Activated CD8-positive, alpha-beta T cell treated with anti-CD3 and anti-CD28 coated beads, Interleukin-2, amount 10 ng/mL, durations not matched to agents 7 days and 5 days (primary cell): ENCODE results near the gene SPSB4. TPM values are rescaled to one million over a fixed set of nuclear protein-coding genes. Genes with fewer than 3 reads are reported as not detected.
A peak's percentile ranks its signal among the peaks of the same experiment; 100 is the strongest.

ENCODE experiments used
- ATAC-seq: fragments of 150-1000 bp; cut with Tn5 transposase; one replicate; pipeline ENCODE4 v1.10.0; 2021; ENCODE audit warnings: moderate library complexity
- CTCF ChIA-PET: fragments of 350-600 bp; sonication (Branson Sonifier 250); formaldehyde crosslinking; loops from one replicate; lab custom pipeline; 2021; ENCODE audit warnings: antibody characterized with exemption; lab: Charles Lee
- POLR2A ChIA-PET: fragments of 350-600 bp; sonication (Branson Sonifier 250); formaldehyde crosslinking; loops from one replicate; lab custom pipeline; 2021; ENCODE audit warnings: antibody characterized with exemption; lab: Charles Lee
- DNase-seq: peaks from one replicate; pipeline ENCODE4 v3.0.0-alpha.2; 2020
- H3K27ac Mint-ChIP-seq: one replicate; pipeline ENCODE4 v1.8.0; 2021; ENCODE audit warnings: mild to moderate bottlenecking, mixed read lengths
- H3K27me3 Mint-ChIP-seq: one replicate; pipeline ENCODE4 v1.8.0; 2021; ENCODE audit warnings: low read depth, mixed read lengths
- H3K36me3 Mint-ChIP-seq: one replicate; pipeline ENCODE4 v1.8.0; 2021; ENCODE audit warnings: low read depth, mixed read lengths
- H3K4me1 Mint-ChIP-seq: one replicate; pipeline ENCODE4 v1.8.0; 2021; ENCODE audit warnings: low read depth, mixed read lengths
- H3K4me3 Mint-ChIP-seq: one replicate; pipeline ENCODE4 v1.8.0; 2021; ENCODE audit warnings: mild to moderate bottlenecking, mixed read lengths
- H3K9me3 Mint-ChIP-seq: one replicate; pipeline ENCODE4 v1.8.0; 2022; ENCODE audit warnings: mixed read lengths; ENCODE audit not compliant: insufficient read depth
- total RNA-seq, 2 experiments: library from RNA; stranded (reverse); gene quantifications; one replicate each; pipeline ENCODE4 v1.2.3, GENCODE V29; 2021

Gene SPSB4
- total RNA-seq, 2 experiments from 2014 or later = not detected

GRCh38 chr3:141021261-141021660 is 29.9 kb upstream of the SPSB4 start:
- CTCF ChIA-PET = interaction anchor here (1.3 kb wide), 1 partner anchor 9 kb away, joined by 3 read pairs; no protein-coding TSS in a partner anchor
- DNase-seq = no peak
- no peak for ATAC-seq
- H3K9me3 Mint-ChIP-seq = peaks cover 5% of the 10 kb centered on the region
- peaks cover 30% of the 10 kb centered on the region for H3K4me1 Mint-ChIP-seq
- H3K27me3 Mint-ChIP-seq = peaks cover 21% of the 10 kb centered on the region
- POLR2A ChIA-PET = no interaction called here
- H3K4me3 Mint-ChIP-seq = no peak overlapping the region
- H3K36me3 Mint-ChIP-seq = peaks cover 3% of the 10 kb centered on the region
- no peak overlapping the region for H3K27ac Mint-ChIP-seq

DNA sequence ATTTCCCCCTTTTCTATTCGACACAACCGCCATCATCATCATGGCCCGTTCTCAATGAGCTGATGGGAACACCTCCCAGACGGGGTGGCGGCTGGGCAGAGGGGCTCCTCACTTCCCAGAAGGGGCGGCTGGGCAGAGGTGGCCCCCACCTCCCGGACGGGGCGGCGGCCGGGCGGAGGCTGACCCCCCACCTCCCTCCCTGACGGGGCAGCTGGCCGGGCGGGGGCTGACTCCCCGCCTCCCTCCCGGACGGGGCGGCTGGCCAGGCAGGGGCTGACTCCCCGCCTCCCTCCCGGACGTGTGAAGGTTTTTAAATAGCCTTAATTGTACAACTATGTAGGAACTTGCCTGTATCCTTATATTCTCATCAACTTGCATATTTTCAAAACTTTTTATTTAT is 20.9 kb upstream of the SPSB4 start:
- no peaks in the 10 kb centered on the region for H3K36me3 Mint-ChIP-seq
- ATAC-seq = no peak
- no peaks in the 10 kb centered on the region for H3K9me3 Mint-ChIP-seq
- no peak overlapping the region for H3K4me3 Mint-ChIP-seq
- CTCF ChIA-PET = interaction anchor here (0.7 to 1.0 kb wide), 2 partner anchors 22 to 151 kb away, joined by 3 to 4 read pairs; no protein-coding TSS in a partner anchor
- no peaks in the 10 kb centered on the region for H3K4me1 Mint-ChIP-seq
- peaks cover 24% of the 10 kb centered on the region for H3K27me3 Mint-ChIP-seq
- no peak for DNase-seq
- H3K27ac Mint-ChIP-seq = no peak overlapping the region
- POLR2A ChIA-PET = no interaction called here

DNA sequence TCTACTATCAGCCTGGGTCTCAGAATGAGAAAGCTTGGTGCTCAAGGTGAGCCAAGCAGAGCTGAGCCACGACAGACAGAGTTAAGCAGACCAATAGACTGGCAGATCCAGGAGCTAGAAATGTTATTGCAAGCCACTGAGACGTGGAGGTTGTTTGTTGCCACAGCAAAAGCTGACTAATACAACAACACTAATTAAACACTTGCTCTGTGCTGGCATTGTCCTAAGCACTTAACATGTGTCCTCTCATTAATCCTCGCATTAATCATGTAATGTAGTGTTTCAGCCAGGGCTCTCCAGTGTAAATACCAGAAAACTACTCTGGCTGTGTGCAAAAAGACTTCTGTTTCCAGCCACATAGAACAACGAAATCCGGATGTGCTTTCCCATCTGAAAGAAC is 11.6 kb upstream of the SPSB4 start:
- ATAC-seq (no peak), DNase-seq (no peak)
- ChIA-PET POLR2A (no interaction called here), CTCF (interaction anchor here (0.7 to 2.1 kb wide), 2 partner anchors 11 to 39 kb away, joined by 3 to 11 read pairs; partner anchors contain the start of gene SPSB4)
- Mint-ChIP-seq H3K4me1 (no peaks in the 10 kb centered on the region), H3K4me3 (no peak overlapping the region), H3K27me3 (peaks cover 24% of the 10 kb centered on the region), H3K27ac (no peak overlapping the region), H3K9me3 (no peaks in the 10 kb centered on the region), H3K36me3 (no peaks in the 10 kb centered on the region)

DNA sequence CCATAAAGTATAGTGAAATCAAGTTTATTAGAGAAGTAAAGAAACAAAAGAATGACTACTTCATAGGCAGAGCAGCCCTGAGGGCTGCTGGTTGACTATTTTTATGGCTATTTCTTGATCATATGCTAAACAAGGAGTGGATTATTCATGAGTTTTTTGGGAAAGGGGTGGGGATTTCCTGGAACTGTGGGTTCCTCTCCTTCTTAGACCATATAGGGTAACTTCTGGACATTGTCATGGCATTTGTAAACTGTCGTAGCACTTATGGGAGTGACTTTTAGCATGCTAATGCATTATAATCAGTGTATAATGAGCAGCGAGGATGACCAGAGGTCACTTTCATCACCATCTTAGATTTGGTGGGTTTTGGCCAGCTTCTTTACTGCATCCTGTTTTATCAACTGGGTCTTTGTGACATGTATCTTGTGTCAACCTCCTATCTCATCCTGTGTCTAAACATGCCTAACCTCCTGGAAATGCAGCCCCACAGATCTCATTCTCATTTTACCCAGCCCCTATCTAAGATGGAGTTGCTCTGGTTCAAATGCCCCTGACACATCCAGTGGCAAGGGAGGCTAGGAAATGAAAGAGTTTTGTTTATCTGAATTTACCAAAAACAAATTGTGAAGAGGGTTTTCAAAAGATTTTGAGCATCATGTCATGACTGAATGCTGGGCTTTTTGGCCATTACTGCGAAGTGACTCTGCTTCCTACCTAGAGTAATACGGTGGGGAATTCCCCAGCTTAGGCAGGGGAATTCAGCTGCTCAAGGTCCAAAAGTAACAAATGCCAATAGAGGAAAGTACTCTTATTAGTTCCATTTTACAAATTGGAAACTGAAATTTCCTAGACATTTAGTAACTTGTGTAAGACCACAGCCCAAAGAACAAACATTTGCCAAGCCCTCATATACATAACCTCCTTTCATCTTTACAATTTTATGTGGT is 6.2 kb upstream of the SPSB4 start:
- H3K9me3 Mint-ChIP-seq = no peaks in the 10 kb centered on the region
- H3K4me1 Mint-ChIP-seq = no peaks in the 10 kb centered on the region
- peaks cover 34% of the 10 kb centered on the region for H3K27me3 Mint-ChIP-seq
- H3K4me3 Mint-ChIP-seq = no peak overlapping the region
- CTCF ChIA-PET = no interaction called here
- H3K36me3 Mint-ChIP-seq = no peaks in the 10 kb centered on the region
- ATAC-seq (no peak), DNase-seq (no peak)
- POLR2A ChIA-PET = no interaction called here
- H3K27ac Mint-ChIP-seq = no peak overlapping the region

DNA sequence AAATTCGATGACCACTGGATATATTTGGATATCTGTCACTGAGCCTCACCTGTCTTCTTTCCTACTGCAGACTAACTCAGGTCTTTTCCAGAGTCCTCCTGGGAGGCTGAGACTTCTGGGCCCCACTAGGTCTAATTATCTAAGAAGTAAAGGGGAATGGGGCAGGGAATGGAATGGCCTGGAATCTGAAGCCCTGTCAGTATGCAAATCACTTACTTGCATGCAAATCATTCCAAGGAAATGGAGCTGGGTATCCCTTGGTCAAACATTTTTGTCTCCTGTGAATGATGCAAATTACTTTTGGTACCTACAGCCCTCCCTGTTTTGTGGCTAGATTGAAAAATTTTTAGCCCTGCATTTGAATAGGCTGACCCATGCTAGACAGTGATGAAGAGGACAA is 5.3 kb upstream of the SPSB4 start:
- Mint-ChIP-seq H3K9me3 (no peaks in the 10 kb centered on the region), H3K27me3 (peaks cover 41% of the 10 kb centered on the region), H3K4me1 (peaks cover 7% of the 10 kb centered on the region), H3K36me3 (no peaks in the 10 kb centered on the region), H3K27ac (no peak overlapping the region), H3K4me3 (no peak overlapping the region)
- ChIA-PET POLR2A (no interaction called here), CTCF (no interaction called here)
- ATAC-seq (no peak), DNase-seq (no peak)

- Mint-ChIP-seq H3K27ac (no peak overlapping the region), H3K27me3 (peaks cover 45% of the 10 kb centered on the region), H3K4me1 (peaks cover 10% of the 10 kb centered on the region), H3K9me3 (no peaks in the 10 kb centered on the region), H3K4me3 (no peak overlapping the region), H3K36me3 (no peaks in the 10 kb centered on the region)
- ATAC-seq (no peak), DNase-seq (no peak)
- POLR2A ChIA-PET = no interaction called here
- CTCF ChIA-PET = interaction anchor here (0.6 to 3.4 kb wide), 2 partner anchors 141 to 145 kb away, joined by 3 to 11 read pairs; no protein-coding TSS in a partner anchor
Observed at GRCh38 chr3:141047168-141047567, 4.0 kb upstream of the SPSB4 start.

GRCh38 chr3:141049681-141050080 is 1.5 kb upstream of the SPSB4 start:
- no peak overlapping the region for H3K4me3 Mint-ChIP-seq
- peaks cover 18% of the 10 kb centered on the region for H3K4me1 Mint-ChIP-seq
- POLR2A ChIA-PET = no interaction called here
- H3K9me3 Mint-ChIP-seq = no peaks in the 10 kb centered on the region
- ATAC-seq (no peak), DNase-seq (peak; percentile 36)
- no peaks in the 10 kb centered on the region for H3K36me3 Mint-ChIP-seq
- H3K27me3 Mint-ChIP-seq = peaks cover 55% of the 10 kb centered on the region
- CTCF ChIA-PET = interaction anchor here (0.8 to 3.4 kb wide), 10 partner anchors 9 to 143 kb away, joined by 3 to 11 read pairs (median 4); no protein-coding TSS in a partner anchor
- H3K27ac Mint-ChIP-seq = no peak overlapping the region

- no peaks in the 10 kb centered on the region for H3K36me3 Mint-ChIP-seq
- peaks cover 18% of the 10 kb centered on the region for H3K4me1 Mint-ChIP-seq
- H3K27me3 Mint-ChIP-seq = peaks cover 67% of the 10 kb centered on the region
- POLR2A ChIA-PET = no interaction called here
- H3K9me3 Mint-ChIP-seq = no peaks in the 10 kb centered on the region
- peak overlapping the region; percentile 26 for H3K4me3 Mint-ChIP-seq
- ATAC-seq (peak; percentile 23), DNase-seq (no peak)
- CTCF ChIA-PET = interaction anchor here (0.8 to 2.6 kb wide), 4 partner anchors 11 to 51 kb away, joined by 3 to 11 read pairs (median 4); no protein-coding TSS in a partner anchor
- no peak overlapping the region for H3K27ac Mint-ChIP-seq
Observed at GRCh38 chr3:141051443-141052200, 475 bp downstream of the SPSB4 start.

DNA sequence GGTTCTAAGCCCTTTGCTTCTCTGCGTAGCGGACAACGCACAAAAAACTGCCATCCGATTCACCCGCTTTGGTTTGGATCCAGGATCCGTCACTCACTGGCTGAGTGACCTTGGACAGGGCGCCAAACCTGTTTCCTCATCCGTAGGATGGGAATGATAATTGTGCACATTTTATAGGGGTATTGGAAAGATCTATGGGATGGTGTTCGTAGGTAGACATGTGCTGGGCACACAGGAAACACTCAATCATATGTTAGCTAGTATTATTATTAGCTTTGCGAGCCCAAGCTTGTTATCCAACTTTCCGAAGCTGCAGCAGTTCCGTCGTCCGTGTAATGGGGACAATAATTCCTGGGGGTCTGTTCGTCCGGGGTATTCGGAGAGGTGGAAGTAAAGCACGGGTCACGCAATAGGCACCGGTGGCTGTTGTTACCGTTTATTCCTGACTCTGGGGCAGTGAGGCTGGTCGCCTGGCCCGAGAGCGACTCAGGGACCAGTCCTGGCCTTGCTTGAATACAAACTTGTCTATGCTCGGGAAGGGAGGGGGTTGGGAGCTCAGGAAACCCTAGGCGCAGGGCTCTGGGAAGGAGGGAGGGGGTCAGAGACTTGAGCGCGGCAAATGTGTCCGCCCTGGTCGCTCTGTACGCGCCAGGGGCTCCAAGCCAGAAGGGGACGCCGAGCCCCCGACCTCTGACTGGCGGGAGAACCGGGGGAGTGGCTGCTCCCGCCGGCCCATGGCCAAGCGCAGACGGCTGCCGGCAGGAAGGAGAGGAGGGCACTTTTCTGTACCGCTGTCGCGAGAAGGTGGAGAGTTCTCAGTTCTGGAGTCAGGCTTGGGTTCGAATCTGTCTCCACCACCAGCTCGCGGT is 1.3 kb downstream of the SPSB4 start:
- POLR2A ChIA-PET = no interaction called here
- peak overlapping the region; percentile 26 for H3K4me3 Mint-ChIP-seq
- peaks cover 63% of the 10 kb centered on the region for H3K27me3 Mint-ChIP-seq
- no peak overlapping the region for H3K27ac Mint-ChIP-seq
- H3K4me1 Mint-ChIP-seq = peaks cover 18% of the 10 kb centered on the region
- DNase-seq (no peak), ATAC-seq (no peak)
- no peaks in the 10 kb centered on the region for H3K36me3 Mint-ChIP-seq
- no peaks in the 10 kb centered on the region for H3K9me3 Mint-ChIP-seq
- CTCF ChIA-PET = interaction anchor here (1.3 kb wide), 1 partner anchor 22 kb away, joined by 4 read pairs; no protein-coding TSS in a partner anchor

DNA sequence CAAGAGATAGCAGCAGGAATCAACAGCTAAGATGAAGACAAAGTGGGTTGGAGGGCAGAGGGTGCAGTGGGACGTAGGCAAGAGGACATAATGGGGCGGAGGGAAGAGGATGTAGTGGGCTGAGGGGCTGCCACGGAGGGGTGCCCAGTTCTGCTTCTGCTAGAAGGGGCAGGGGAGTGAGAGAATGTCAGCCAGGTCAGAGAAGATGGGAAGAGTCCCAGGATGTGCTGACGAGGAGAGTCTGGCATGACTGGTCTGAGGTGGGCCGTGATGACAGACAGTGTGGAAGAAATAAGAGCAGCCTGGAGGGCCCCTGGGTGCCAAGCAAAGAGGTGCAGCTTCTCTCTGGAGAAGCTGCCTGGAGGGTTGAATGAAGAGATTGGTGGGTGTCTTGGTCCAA is 4.0 kb downstream of the SPSB4 start:
- no peak overlapping the region for H3K27ac Mint-ChIP-seq
- H3K27me3 Mint-ChIP-seq = peaks cover 43% of the 10 kb centered on the region
- DNase-seq (no peak), ATAC-seq (no peak)
- H3K36me3 Mint-ChIP-seq = no peaks in the 10 kb centered on the region
- peaks cover 4% of the 10 kb centered on the region for H3K9me3 Mint-ChIP-seq
- no peak overlapping the region for H3K4me3 Mint-ChIP-seq
- ChIA-PET POLR2A (no interaction called here), CTCF (no interaction called here)
- peaks cover 17% of the 10 kb centered on the region for H3K4me1 Mint-ChIP-seq
